SKM-1 (cell line): ENCODE results near the gene ZNF821.
A peak's percentile ranks its signal among the peaks of the same experiment; 100 is the strongest.
"Not testable (repeated sequence)": the region's sequence is repeated elsewhere in the genome, so short reads cannot be mapped to it uniquely, and the experiment has no call there.

Experiments used
- DNase-seq: peaks from one replicate; lab custom pipeline; 2025; ENCODE audit not compliant: unreplicated experiment; lab: John Stamatoyannopoulos, UW

Gene ZNF821

GRCh38 chr16:71902656-71903365, 18.8 kb upstream of the ZNF821 start:
- no peak for DNase-seq

DNA sequence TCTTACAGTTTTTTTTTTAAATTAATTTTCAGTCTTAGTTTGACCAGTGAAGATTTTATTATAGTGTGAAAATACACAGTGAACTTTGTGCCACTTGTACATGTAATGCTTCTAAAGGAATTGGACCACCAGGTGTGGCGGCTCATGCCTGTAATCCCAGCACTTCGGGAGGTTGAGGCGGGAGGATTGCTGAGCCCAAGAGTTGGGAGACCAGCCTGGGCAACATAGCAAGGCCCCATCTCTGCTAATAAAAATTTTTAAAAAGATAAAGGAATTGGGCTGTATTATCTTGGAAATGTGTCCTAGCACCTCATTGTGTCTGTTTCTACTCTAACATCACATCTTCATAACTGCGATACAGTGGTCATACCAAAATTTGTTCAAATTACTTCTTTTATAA, 15.2 kb upstream of the ZNF821 start:
- no peak for DNase-seq

- DNase-seq = no peak
These were observed 12.9 kb upstream of the ZNF821 start for GRCh38 chr16:71896764-71897368.

GRCh38 chr16:71895679-71896365, 11.8 kb upstream of the ZNF821 start:
- no peak for DNase-seq

- peak; percentile 96 for DNase-seq
These were observed 11.1 kb upstream of the ZNF821 start, which contains the start of gene IST1 for GRCh38 chr16:71894921-71895678. Gene IST1, plus strand, starts transcription at chr16:71895531. Its CDS starts 20,110 bp downstream, at chr16:71915641.

DNA sequence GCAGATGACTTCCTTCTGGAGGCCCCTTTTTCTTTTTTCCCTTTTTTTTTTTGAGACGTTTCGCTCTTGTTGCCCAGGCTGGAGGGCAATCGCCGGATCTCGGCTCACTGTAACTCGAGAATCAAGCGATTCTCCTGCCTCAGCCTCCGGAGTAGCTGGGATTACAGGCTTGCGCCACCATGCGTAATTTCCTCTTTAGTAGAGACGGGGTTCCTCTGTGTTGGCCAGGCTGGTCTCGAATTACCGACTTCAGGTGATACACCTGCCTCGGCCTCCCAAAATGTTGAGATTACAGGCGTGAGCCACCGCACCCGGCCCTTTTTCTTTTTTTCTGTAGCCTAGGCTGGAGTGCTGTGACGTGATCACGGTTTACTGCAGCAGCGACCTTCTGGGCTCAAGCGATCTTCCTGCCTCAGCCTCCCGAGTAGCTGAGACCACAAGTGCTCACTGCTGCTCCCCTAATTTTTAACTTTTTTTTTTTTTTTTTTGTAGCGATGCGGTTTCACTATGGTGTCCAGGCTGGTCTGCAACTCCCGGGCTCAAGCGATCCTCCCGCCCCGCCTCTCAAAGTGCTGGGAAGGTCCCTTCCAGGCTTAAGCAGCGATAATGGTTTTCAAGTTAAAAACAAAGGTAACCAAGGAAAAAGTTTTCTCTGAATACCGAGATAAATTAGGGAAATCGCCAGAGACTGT, 10.4 kb upstream of the ZNF821 start:
- DNase-seq = no peak

GRCh38 chr16:71893888-71894228, 9.9 kb upstream of the ZNF821 start:
- no peak for DNase-seq

- DNase-seq = no peak
These were observed 5.2 kb upstream of the ZNF821 start for GRCh38 chr16:71889147-71889546.

GRCh38 chr16:71885261-71885650, 1.3 kb upstream of the ZNF821 start:
- no peak for DNase-seq

- no peak for DNase-seq
These were observed 674 bp downstream of the ZNF821 start for GRCh38 chr16:71883168-71883848.

DNA sequence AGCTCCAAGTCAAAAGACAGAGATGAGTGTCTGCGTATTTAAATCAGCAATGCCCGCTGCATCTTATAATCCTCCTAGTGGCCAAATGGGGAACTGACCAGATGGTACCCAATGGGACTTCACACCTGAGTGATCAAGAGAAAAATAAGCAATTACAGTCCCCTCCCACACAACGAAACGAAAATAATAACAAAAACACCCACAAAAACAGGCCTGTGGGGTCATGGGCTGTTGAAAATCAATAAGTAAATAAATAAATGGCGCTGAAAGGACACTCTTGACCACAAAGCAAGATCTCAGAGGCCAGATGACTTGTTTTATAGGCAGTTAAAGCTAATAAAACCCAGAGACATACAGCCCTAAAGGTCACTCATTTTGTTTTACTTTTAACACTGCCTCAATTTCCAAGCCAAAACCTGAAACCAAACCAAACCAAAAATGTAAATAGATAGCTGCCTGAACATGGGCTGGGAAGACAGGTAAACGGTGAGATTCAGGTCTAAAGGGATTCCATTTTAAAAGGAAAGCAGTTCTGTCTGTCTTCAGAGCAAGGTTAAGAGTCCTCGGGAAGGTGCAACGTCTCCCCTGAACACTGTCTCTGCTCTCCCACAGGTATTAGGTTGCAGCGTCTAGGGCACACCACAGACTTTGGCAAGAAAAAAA, 1.3 kb downstream of the ZNF821 start:
- peak; percentile 23 for DNase-seq

DNA sequence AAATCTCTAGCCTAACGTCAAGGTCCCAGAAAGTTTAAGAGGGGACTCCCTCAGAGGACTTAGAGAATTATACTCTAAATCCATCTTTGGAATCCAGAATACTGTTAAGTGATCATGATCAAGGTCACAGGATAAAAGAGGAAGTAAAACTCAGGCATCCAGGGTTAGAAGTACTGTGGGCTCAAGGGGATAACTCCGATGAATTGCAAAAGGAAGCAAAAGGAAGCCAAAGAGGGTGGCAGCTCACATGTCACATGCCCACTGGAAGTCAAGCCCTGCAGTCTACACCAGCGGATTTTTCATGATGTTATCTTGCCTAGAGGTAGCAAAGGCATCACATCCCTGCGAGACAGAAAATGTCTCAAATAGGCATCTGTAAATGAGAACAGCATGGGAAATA, 3.8 kb downstream of the ZNF821 start:
- peak; percentile 66 for DNase-seq

DNA sequence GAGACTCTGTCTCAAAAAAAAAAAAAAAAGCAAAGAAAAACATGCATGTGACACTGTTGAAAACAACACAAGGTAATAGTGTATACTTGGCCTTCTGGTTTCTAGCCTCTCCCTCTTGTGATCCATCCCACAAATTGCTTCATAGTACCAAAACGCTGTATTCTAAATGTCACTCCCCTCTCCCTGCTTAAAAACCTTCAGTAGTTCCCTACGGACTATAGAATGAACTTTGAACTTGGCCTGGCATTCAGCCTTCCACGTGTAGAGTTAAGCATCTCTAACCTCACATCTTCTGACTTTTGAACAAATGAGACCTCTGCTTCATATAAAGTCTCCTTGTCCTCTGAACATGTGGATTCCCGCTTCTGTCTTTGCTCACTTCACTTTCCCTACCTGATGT, 5.1 kb downstream of the ZNF821 start:
- DNase-seq = no peak

- DNase-seq = no peak
These were observed 10.8 kb downstream of the ZNF821 start for GRCh38 chr16:71873199-71873598.

GRCh38 chr16:71870818-71871217, 13.2 kb downstream of the ZNF821 start:
- DNase-seq = no peak

DNA sequence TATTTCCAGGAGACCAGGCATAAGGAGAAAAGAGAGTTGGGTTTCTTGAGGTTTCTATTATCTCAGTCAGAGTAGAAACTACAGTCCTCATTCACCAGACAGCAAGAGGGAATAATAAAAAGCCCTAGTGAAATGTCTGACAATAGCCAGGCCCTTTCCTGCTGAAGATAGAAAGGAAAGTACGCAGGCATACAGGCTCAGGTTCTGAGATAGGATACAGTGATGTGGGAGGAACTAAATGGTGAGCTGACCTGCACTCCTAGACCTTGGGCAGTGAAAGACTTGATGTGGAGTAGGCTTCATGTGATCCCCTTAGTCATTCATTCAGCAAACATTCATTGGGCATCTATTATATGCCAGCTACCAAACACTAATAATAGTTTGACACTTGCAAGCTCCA, 14.9 kb downstream of the ZNF821 start:
- no peak for DNase-seq

DNA sequence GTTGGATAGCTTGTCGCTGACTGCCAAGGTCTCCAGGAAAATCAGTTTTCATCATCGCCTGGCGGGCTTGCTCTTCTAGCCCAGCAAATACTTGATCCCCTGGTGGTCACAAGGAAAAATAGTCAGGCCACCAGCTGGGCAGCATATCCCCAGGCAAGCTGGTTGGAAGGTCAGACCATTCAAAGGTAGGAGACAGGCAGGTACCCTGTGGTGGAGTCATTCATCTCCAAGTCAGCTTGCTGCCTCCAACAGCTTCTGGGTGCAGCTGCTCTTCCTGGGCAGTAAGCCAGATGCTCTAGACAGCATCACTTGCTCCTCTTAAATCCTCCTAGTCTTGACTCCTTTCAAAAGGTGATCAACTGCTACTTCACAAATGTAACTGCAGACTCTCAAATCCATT, 16.0 kb downstream of the ZNF821 start:
- no peak for DNase-seq

DNA sequence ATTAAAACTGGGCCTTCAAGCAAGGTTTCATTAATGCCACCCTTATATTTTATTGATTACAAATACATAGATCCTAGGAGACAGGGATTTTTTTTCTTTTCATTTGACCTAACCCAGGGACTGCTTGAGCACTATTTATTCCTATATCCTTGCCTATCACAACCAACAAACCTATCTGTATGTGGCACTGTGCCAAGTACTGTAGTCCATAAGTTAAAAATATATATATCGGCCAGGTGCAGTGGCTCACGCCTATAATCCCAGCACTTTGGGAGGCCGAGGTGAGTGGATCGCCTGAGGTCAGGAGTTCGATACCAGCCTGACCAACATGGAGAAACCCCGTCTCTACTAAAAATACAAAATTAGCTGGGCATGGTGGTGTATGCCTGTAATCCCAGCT, 16.8 kb downstream of the ZNF821 start:
- not testable (repeated sequence) for DNase-seq

- DNase-seq = no peak
These were observed 18.7 kb downstream of the ZNF821 start for GRCh38 chr16:71865173-71865863.
